H1 (cell line): ENCODE data around the gene LRRC15. TPM values are rescaled to one million over a fixed set of nuclear protein-coding genes. Genes with fewer than 3 reads are reported as not detected.

Experiments used
- CTCF ChIA-PET: fragments of 300-600 bp; sonication (Branson Sonifier 250); formaldehyde crosslinking; loops from one replicate; lab custom pipeline; 2021; ENCODE audit not compliant: partially characterized antibody; lab: Charles Lee
- POLR2A ChIA-PET: fragments of 300-600 bp; sonication (Branson Sonifier 250); formaldehyde crosslinking; loops from one replicate; lab custom pipeline; 2021; ENCODE audit warnings: inconsistent platforms; ENCODE audit not compliant: partially characterized antibody; lab: Charles Lee
- DNase-seq, 2 experiments: peaks; one replicate each; pipeline versions ENCODE4 v3.0.0 to v3.0.0-alpha.2; 2010 to 2022; ENCODE audit warnings: low spot score in 2 of 2, low read depth in 1 of 2, mixed read lengths in 1 of 2
- FAIRE-seq: peaks from 2 replicates; lab custom pipeline; 2011; peaks lifted over from hg19 to GRCh38; lab: Jason Lieb, UNC
- H2AFZ ChIP-seq: 2 replicates; pipeline ENCODE4 v1.8.1; 2012; ENCODE audit warnings: low read length, inconsistent platforms
- H2AK5ac ChIP-seq: 2 replicates; pipeline ENCODE4 v1.6.1; 2013; ENCODE audit warnings: low read depth, low read length
- H2BK120ac ChIP-seq: replicated peaks from 2 replicates; pipeline ENCODE3; 2013; ENCODE audit warnings: low read depth, low read length, inconsistent platforms
- H2BK12ac ChIP-seq: 2 replicates; pipeline ENCODE4 v1.6.1; 2013; ENCODE audit warnings: low read depth, low read length
- H2BK15ac ChIP-seq: 2 replicates; pipeline ENCODE4 v1.6.1; 2013; ENCODE audit warnings: low read length
- H2BK20ac ChIP-seq: 2 replicates; pipeline ENCODE4 v1.6.1; 2013; ENCODE audit warnings: low read length
- H2BK5ac ChIP-seq: 2 replicates; pipeline ENCODE4 v1.6.1; 2013; ENCODE audit warnings: low read depth, low read length
- H3K14ac ChIP-seq: 2 replicates; pipeline ENCODE4 v1.6.1; 2013; ENCODE audit warnings: inconsistent platforms; ENCODE audit not compliant: insufficient read length
- H3K18ac ChIP-seq: 2 replicates; pipeline ENCODE4 v1.6.1; 2013; ENCODE audit warnings: low read length; ENCODE audit errors: extremely low read depth
- H3K23ac ChIP-seq: 2 replicates; pipeline ENCODE4 v1.6.1; 2013; ENCODE audit warnings: inconsistent platforms; ENCODE audit not compliant: insufficient read length
- H3K23me2 ChIP-seq: 2 replicates; pipeline ENCODE4 v1.6.1; 2013; ENCODE audit warnings: low read depth, low read length
- H3K27ac ChIP-seq: 2 replicates; pipeline ENCODE4 v1.6.1; 2011; ENCODE audit warnings: low read depth, low read length, inconsistent platforms
- H3K27me3 ChIP-seq, 4 experiments: replicated peaks in 1 of 4; 1 replicate in 1 of 4; 2 replicates in 3 of 4; pipeline versions ENCODE4 v1.6.1 to v1.8.1; 2011 to 2013; ENCODE audit warnings: low read length in 3 of 4, mild to moderate bottlenecking in 3 of 4, inconsistent platforms in 2 of 4, mixed read lengths in 2 of 4, moderate library complexity in 1 of 4; ENCODE audit not compliant: control insufficient read depth in 3 of 4, insufficient read depth in 3 of 4; ENCODE audit errors: extremely low read depth in 1 of 4
- H3K36me3 ChIP-seq, 4 experiments: 2 replicates each; pipeline versions ENCODE4 v1.6.1 to v1.8.1; 2011 to 2013; ENCODE audit warnings: mild to moderate bottlenecking in 4 of 4, low read length in 3 of 4, moderate library complexity in 2 of 4, control low read depth in 1 of 4, inconsistent platforms in 1 of 4; ENCODE audit not compliant: insufficient read depth in 4 of 4, control insufficient read depth in 2 of 4
- H3K4ac ChIP-seq: replicated peaks from 2 replicates; pipeline ENCODE3; 2013; ENCODE audit warnings: low read length, low read depth, mixed read lengths, inconsistent platforms; ENCODE audit not compliant: insufficient read length
- H3K4me1 ChIP-seq, 4 experiments: replicated peaks in 1 of 4; 1 replicate in 1 of 4; 2 replicates in 3 of 4; pipeline versions ENCODE4 v1.6.1 to v1.8.1; 2011 to 2013; ENCODE audit warnings: low read length in 3 of 4, inconsistent platforms in 2 of 4, mixed read lengths in 1 of 4; ENCODE audit not compliant: insufficient read depth in 4 of 4, control insufficient read depth in 3 of 4
- H3K4me2 ChIP-seq, 2 experiments: 2 replicates each; pipeline versions ENCODE4 v1.6.1 to v1.8.1; 2011 to 2013; ENCODE audit warnings: low read depth in 2 of 2, low read length in 2 of 2, control low read depth in 1 of 2, inconsistent platforms in 1 of 2, mild to moderate bottlenecking in 1 of 2; ENCODE audit not compliant: insufficient read depth in 1 of 2
- H3K4me3 ChIP-seq, 4 experiments: fragments of 200-600, 300-600 bp in 1 of 4; sonication (generic), shearing (Covaris generic), sonication (Bioruptor Twin) in 1 of 4; 2 replicates each; pipeline versions ENCODE4 v1.5.1 to v1.8.1; 2011 to 2016; ENCODE audit warnings: low read length in 4 of 4, low read depth in 3 of 4, control low read depth in 2 of 4, inconsistent platforms in 2 of 4, mild to moderate bottlenecking in 2 of 4, mixed read lengths in 1 of 4, moderate library complexity in 1 of 4; ENCODE audit not compliant: insufficient read depth in 2 of 4; ENCODE audit errors: extremely low read depth in 1 of 4
- H3K56ac ChIP-seq: replicated peaks from 2 replicates; pipeline ENCODE3; 2013; ENCODE audit warnings: low read depth, mild to moderate bottlenecking, mixed read lengths, low read length, inconsistent platforms; ENCODE audit not compliant: insufficient read length
- H3K79me1 ChIP-seq: 2 replicates; pipeline ENCODE4 v1.6.1; 2013; ENCODE audit warnings: low read depth, low read length, control low read depth
- H3K79me2 ChIP-seq, 2 experiments: 2 replicates each; pipeline versions ENCODE4 v1.6.1 to v1.8.1; 2012 to 2013; ENCODE audit warnings: low read length in 2 of 2, mild to moderate bottlenecking in 2 of 2, inconsistent platforms in 1 of 2; ENCODE audit not compliant: insufficient read depth in 2 of 2, control insufficient read depth in 1 of 2
- H3K9ac ChIP-seq, 4 experiments: replicated peaks in 1 of 4; 1 replicate in 1 of 4; 2 replicates in 3 of 4; pipeline versions ENCODE4 v1.6.1 to v1.8.1; 2011 to 2013; ENCODE audit warnings: low read depth in 3 of 4, low read length in 3 of 4, control low read depth in 2 of 4, mild to moderate bottlenecking in 2 of 4, moderate library complexity in 2 of 4, inconsistent platforms in 1 of 4; ENCODE audit errors: extremely low read depth in 1 of 4
- H3K9me3 ChIP-seq, 2 experiments: 2 replicates each; pipeline versions ENCODE4 v1.6.1 to v1.8.1; 2012 to 2013; ENCODE audit warnings: mild to moderate bottlenecking in 2 of 2, moderate library complexity in 2 of 2, control low read depth in 1 of 2, inconsistent platforms in 1 of 2, low read depth in 1 of 2, low read length in 1 of 2, mixed read lengths in 1 of 2; ENCODE audit not compliant: insufficient read depth in 2 of 2
- H4K20me1 ChIP-seq, 2 experiments: replicated peaks in 1 of 2; 2 replicates each; pipeline versions ENCODE3 to v1.8.1; 2011 to 2013; ENCODE audit warnings: inconsistent platforms in 2 of 2, low read length in 2 of 2, mild to moderate bottlenecking in 1 of 2; ENCODE audit not compliant: insufficient read depth in 2 of 2, control insufficient read depth in 1 of 2
- H4K5ac ChIP-seq: 2 replicates; pipeline ENCODE4 v1.6.1; 2013; ENCODE audit warnings: low read length, low read depth, mixed read lengths, inconsistent platforms; ENCODE audit not compliant: insufficient read length
- H4K8ac ChIP-seq: 2 replicates; pipeline ENCODE4 v1.8.0; 2013; ENCODE audit warnings: mild to moderate bottlenecking, moderate library complexity, low read length, inconsistent platforms; ENCODE audit not compliant: insufficient read depth; ENCODE audit errors: extremely low read depth
- H4K91ac ChIP-seq: replicated peaks from 2 replicates; pipeline ENCODE3; 2013; ENCODE audit warnings: low read length, mixed read lengths, inconsistent platforms; ENCODE audit not compliant: insufficient read length
- ATF2 ChIP-seq: IDR thresholded peaks from 2 replicates; pipeline ENCODE4 v1.6.1; 2012; ENCODE audit warnings: low read length, inconsistent platforms
- GTF2F1 ChIP-seq: IDR thresholded peaks from 2 replicates; pipeline ENCODE4 v1.6.1; 2012; ENCODE audit warnings: low read depth, low read length, improper control_type of control experiment, borderline replicate concordance
- KDM5A ChIP-seq: fragments of 200-600 bp; IDR thresholded peaks from 2 replicates; pipeline ENCODE4 v1.7.1; 2012; ENCODE audit warnings: mild to moderate bottlenecking, low read length, inconsistent platforms, mixed read lengths
- NANOG ChIP-seq: IDR thresholded peaks from 2 replicates; pipeline ENCODE4 v1.6.1; 2011; ENCODE audit warnings: low read length, low read depth, mild to moderate bottlenecking, inconsistent platforms; ENCODE audit not compliant: insufficient read depth, poor library complexity, severe bottlenecking
- WGBS, 2 experiments: shearing (Covaris generic) in 1 of 2; methylation state at CpG; one replicate each; pipeline versions ENCODE4 v1.1.6 to v1.1.7; 2013 to 2015; ENCODE audit warnings: low lambda C conversion rate in 2 of 2, mixed read lengths in 2 of 2, inconsistent platforms in 1 of 2, low coverage in 1 of 2, missing lambda C conversion rate in 1 of 2; ENCODE audit not compliant: insufficient replicate concordance in 2 of 2, insufficient coverage in 1 of 2, insufficient read length in 1 of 2; ENCODE audit errors: extremely low coverage in 1 of 2, missing lambda C conversion rate in 1 of 2; 5-methylcytosine and 5-hydroxymethylcytosine counted together
- polyA plus RNA-seq, 7 experiments: library from polyadenylated mRNA; depleted of rRNA in 3 of 7; stranded (reverse) in 5 of 7; unstranded in 2 of 7; fragments of >200 nt in 5 of 7; fragments of 200-250 nt in 2 of 7; gene quantifications; 1 replicate in 5 of 7; 2 replicates in 1 of 7; 4 replicates in 1 of 7; pipeline versions ENCODE4 v1.2.1 to v1.2.3, GENCODE V29; 2011 to 2013; ENCODE audit warnings: missing spikeins in 2 of 7, mixed read lengths in 2 of 7
- total RNA-seq: library from RNA; stranded (reverse); fragmentation: NEBNext Ultra II Directional; extraction: Animal tissue kit (Norgen Biotek cat#: 25700); gene quantifications from 2 replicates; pipeline ENCODE4 v1.2.1, GENCODE V29; 2021
- TF ChIP-seq, protein P1 (sequence below): IDR thresholded peaks from 2 replicates; pipeline ENCODE4 v1.6.1; 2012; ENCODE audit warnings: inconsistent platforms

The LRRC15 gene
- total and polyA plus RNA-seq, 2 of the 8 experiments (the other 6 are each of a cell fraction or from before 2014, with no cell fraction given) = 0.15 to 0.37 TPM

DNA sequence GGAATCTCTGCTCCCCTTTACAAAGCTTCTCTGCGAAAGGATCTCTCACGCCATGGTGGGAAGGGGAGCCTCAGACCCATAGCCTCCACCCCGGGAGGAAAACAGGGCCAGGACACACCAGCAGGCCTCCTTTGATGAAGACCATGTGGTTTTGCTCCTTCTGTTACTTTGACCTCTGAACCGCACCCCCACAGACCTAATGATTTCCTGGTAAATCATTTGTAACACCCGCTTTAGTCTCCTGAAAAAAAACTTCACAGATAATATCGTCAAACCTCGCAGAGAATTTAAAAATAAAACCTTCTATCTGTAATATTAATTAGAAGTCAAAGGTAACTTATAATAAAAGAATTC, 36.7 kb downstream of the LRRC15 start:
- peak overlapping the region in 1 of 4 experiments; percentile 62; a peak in 1 of 8 replicates for H3K4me3 ChIP-seq
- no peak overlapping the region for H3K18ac ChIP-seq
- no peaks in the 10 kb centered on the region for H3K79me2 ChIP-seq
- no peak overlapping the region for H2BK20ac ChIP-seq
- no peak overlapping the region for H2AK5ac ChIP-seq
- H3K36me3 ChIP-seq = no peaks in the 10 kb centered on the region
- peaks cover 0 to 24% (median 15%) of the 10 kb centered on the region in 4 experiments; a peak in 5 of 7 replicates for H3K27me3 ChIP-seq
- H3K14ac ChIP-seq = no peak overlapping the region
- CTCF ChIA-PET = interaction anchor here (0.8 to 15.8 kb wide), 12 partner anchors 10 to 365 kb away, joined by 3 to 344 read pairs (median 6); partner anchors contain the start of genes GP5 and LRRC15
- H3K23me2 ChIP-seq = peaks cover 2% of the 10 kb centered on the region
- TF ChIP-seq NANOG = no peak
- no peak for TF ChIP-seq GTF2F1
- TF ChIP-seq KDM5A = no peak
- TF ChIP-seq ATF2 = no peak
- TF ChIP-seq, protein P1, sequence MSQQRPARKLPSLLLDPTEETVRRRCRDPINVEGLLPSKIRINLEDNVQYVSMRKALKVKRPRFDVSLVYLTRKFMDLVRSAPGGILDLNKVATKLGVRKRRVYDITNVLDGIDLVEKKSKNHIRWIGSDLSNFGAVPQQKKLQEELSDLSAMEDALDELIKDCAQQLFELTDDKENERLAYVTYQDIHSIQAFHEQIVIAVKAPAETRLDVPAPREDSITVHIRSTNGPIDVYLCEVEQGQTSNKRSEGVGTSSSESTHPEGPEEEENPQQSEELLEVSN = no peak
- no peak overlapping the region for H4K8ac ChIP-seq
- H3K79me1 ChIP-seq = no peaks in the 10 kb centered on the region
- no peak overlapping the region for H2BK120ac ChIP-seq
- H2BK12ac ChIP-seq = no peak overlapping the region
- 87% methylated on average over 7 of the region's 7 CpGs; no CpG with 5 or more reads in 1 of the 2 experiments for WGBS, 2 experiments
- DNase-seq (no peak), FAIRE-seq (no peak)
- H3K23ac ChIP-seq = no peak overlapping the region
- H3K56ac ChIP-seq = no peak overlapping the region
- H4K20me1 ChIP-seq = no peaks in the 10 kb centered on the region
- H2AFZ ChIP-seq = no peak overlapping the region
- no peaks in the 10 kb centered on the region for H3K9me3 ChIP-seq
- no peak overlapping the region for H4K5ac ChIP-seq
- H3K4me1 ChIP-seq = peaks cover 0 to 3% (median under 1%) of the 10 kb centered on the region in 4 experiments; a peak in 1 of 7 replicates
- no peak overlapping the region for H3K27ac ChIP-seq
- no peak overlapping the region for H2BK15ac ChIP-seq
- H4K91ac ChIP-seq = no peak overlapping the region
- H3K9ac ChIP-seq = no peak overlapping the region
- no peak overlapping the region for H3K4ac ChIP-seq
- peak overlapping the region in 1 of 2 experiments; percentile 15; a peak in 1 of 4 replicates for H3K4me2 ChIP-seq
- no peak overlapping the region for H2BK5ac ChIP-seq
- POLR2A ChIA-PET = interaction anchor here (0.6 kb wide), 1 partner anchor 70 kb away, joined by 4 read pairs; no protein-coding TSS in a partner anchor
